SKM-1 (cell line): ENCODE measurements around the gene LHX3.
"Not testable (repeated sequence)": the region's sequence is repeated elsewhere in the genome, so short reads cannot be mapped to it uniquely, and the experiment has no call there.

Source experiments
- DNase-seq: peaks from one replicate; lab custom pipeline; 2025; ENCODE audit not compliant: unreplicated experiment; lab: John Stamatoyannopoulos, UW

The LHX3 gene

DNA sequence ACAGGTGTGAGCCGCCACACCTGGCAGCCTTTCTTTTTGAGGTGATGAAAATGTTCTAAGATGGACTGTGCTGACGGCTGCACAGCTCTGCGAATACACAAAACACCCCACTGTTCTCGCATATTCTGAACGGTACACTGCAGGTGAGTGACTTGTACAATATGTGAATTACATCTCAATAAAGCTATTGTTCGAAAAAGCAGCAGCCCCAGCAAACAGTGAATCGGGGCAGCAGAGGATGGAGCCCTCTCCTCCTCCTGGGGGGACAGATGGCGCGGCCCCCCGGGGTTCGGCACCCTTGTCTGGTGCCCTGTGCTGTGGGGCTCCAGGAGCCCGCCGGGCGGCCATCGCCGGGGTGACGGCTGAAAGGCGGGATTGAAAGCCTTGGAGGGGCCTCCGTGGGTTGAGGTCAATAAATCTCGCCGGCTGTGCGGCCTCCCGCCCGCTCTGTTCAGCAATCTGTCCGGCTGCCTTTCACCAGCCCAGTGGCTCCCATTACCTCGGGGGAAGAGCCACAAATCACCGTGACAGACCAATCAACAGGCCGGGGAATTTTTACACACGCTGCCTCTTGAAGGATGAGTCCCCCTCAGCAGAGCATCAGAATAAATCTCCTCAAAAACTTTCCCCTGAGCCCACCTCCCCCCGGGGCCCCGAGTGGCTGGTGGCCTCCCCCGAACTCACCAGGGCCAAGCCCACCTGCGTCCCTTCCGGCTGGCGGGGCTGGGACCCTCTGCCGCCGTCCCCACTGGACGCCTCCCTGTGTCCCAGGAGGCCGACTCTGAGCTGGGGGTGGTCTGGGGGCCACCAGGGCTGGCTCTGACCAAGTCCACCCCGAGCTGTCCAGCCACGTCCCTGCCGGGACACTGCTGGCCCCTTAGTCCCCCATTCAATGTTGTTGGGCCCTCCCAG is 48.5 kb downstream of the LHX3 start:
- no peak for DNase-seq

DNA sequence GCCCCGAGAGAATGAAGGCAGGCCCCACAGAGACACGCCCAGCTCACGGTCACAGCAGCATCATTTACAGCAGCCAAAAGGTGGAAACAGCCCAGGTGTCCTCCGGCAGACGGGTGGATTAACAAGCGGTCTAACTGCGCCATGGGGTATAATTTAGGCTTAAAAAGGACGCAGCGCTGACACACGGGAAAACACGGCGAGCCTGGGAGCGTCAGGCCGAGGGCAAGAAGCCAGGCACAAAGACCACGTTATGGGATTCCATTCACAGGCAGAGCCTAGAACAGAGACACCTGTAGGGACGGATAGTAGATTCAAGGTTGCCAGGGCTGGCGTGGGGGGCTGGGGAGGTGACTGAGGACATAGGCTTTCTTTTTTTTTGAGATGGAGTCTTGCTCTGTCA is 49.4 kb downstream of the LHX3 start:
- no peak for DNase-seq

DNA sequence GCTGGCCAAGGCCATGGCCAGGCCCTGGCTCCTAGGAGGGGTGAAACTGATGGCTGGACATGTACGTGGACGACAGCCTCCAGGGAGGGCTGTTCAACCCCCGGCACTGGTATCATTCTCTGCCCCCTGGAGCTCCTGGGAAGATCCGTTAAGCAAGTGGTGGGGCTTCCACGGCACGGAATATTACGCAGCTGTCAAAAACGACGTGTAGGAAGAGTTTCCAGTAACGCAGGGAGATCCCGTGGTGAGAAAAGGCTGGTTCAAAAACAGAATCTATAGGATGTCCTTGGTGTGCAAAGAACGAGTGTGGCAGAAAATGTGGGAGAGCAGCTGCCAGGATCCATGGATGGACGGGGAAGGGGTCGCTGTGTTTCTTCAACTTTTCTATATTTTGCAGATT is 50.0 kb downstream of the LHX3 start:
- DNase-seq, result no peak

DNA sequence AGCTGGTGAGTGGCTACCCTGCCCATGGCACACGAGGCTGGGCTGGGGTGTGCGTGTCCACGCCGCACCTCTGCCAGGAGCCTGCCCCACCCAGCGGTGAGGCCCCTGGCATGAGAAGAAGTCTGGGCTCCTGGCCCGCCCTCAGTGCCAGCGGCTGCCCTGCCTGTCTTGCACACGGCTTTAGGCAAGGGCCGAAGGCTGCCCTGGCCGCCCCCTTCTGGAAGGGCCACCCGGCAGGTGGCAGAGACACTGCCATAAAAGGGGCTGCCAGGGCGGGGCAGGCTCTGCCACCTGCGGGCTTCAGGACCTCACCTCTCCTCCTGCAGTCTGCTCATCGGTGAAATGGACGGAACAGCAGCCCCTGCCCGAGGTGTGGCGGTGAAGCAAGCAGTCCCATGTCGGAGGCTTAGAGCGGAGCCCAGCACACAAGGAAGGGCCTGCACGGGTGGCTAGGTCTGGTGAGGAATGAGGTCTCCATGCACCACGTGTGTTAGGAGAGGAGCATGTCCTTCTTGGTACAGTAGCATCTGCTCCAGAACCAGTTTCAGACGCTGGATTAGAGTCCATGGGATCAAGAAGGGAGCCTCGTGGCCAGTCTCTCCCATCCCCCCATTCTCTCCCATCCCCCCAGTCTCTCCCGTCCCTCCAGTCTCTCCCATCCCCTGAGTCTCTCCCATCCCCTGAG is 51.4 kb downstream of the LHX3 start:
- DNase-seq, result no peak

DNA sequence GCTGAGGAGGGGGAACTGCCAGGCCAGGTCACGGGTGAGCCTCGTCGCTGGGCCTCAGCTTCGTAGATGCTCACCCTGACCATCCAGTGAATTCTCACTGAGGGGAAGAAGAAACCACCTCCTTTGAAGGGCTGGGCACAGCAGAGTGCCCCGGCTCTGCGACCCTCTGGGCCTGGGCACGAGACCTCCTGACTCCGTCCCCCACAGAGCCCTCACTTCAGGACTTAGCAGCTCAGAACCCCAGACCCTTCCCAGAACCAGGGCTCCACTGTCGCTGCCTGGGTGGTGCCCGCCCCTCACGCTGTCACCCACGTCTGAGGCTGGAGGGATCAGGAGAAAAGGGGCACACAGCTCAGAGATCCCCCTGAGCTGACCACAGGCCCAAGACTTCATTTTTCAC is 52.0 kb downstream of the LHX3 start:
- DNase-seq, result no peak

DNA sequence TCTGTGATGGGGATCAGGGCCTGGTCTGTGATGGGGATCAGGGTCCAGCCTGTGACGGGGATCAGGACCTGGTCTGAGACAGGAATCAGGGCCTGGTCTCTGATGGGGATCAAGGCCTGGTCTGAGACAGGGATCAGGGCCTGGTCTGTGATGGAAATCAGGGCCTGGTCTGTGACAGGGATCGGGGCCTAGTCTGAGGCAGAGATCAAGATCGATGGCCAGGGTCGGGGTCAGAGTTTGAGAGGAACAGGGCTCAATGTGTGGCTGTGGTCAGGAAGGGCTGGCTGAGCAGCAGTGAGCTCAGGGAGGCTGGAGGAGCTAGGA is 52.4 kb downstream of the LHX3 start:
- no peak for DNase-seq

DNA sequence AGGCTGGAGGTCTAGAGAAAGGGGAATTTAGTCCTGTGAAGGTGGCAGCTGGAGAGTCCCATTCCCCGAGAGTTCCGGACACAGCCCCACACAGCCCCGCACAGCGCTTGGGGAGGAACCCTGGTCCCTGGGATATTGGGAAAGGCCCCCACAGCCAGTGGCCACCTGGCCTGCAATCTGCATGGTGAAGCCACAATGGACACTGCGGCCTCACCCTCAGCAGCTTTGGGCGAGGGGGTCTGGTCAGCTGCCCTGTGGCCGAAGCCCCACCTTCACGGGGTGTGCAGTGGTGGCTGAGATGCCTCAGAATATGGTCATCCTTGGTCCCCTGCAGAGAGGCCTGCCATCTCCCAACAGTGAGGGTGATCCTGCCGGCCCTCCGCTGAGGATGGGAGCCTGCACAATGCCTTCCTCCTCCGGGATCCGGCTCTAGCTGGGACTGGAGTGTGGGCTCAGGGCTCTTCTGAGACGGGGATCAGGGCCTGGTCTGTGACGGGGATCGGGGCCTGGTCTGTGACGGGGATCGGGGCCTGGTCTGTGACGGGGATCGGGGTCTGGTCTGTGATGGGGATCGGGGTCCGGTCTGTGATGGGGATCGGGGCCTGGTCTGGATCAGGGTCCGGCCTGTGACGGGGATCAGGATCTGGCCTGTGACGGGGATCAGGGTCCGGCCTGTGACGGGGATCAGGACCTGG is 52.9 kb downstream of the LHX3 start:
- DNase-seq, result no peak

DNA sequence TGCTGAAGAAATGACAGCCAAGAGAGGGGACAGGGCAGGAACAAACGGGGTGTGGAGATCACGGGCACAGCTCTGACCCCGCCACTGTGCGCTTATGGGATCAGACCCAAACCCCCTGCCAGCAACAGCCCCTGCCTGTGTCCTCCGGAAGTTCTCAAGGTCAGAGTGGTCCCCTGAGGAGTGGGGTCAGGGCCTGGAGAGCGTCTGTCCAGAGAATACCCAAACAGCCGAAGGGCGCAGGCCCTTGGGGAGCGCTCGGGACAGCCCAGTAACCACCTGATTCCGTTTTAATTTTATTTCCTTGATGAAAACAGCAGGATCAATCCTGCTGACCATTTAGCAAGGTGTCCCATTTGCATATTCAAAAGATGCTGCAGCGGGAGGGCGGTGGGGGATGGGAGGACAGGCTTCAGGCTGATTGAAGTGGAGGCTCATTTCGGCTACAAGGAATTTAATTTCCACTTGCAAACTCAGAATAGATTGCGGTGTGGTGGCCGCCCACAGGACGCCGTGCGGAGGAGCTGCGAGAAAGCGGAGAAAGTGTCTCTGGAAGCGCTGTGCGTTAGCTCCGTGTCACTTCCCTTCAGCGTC is 53.6 kb downstream of the LHX3 start:
- no peak for DNase-seq

DNA sequence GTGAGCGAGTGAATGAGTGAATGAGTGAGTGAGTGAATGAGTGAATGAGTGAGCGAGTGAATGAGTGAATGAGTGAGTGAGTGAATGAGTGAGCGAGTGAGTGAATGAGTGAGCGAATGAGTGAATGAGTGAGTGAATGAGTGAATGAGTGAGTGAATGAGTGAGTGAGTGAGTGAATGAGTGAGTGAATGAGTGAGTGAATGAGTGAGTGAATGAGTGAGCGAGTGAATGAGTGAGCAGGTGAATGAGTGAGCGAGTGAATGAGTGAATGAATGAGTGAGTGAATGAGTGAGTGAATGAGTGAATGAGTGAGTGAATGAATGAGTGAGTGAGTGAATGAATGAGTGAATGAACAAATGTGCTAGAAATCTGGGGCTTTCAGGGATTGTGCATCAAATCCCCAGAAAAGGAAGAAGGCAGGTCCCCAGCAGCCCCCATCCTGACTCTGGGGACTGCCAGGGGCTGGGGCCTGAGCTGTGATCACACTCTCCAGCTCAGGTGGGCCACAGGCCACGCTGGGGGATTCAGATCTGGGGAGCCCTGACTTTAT is 54.2 kb downstream of the LHX3 start:
- not testable (repeated sequence) for DNase-seq

GRCh38 chr9:136149853-136150252 is 55.1 kb downstream of the LHX3 start:
- DNase-seq, result no peak

DNA sequence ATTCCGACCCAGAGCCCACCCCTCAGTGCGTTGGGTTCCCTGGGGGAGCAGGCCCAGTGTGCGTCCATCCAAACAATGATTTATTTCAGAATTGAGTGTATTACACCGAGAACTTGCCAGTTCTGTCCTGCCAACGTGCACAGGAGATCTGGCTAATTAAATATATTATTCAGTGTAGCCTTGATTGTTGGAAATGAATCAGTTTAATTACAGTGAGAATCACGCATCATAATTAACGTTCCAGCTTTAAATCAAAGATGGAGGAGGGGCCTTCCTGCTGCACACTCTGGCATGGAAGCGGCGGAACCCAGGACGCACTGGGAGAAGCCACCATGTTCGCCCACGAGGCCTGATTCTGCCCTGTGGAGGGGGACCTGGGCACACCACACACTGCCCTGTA is 55.6 kb downstream of the LHX3 start:
- no peak for DNase-seq

GRCh38 chr9:136148766-136149165 is 56.2 kb downstream of the LHX3 start:
- no peak for DNase-seq

- DNase-seq, result no peak
These were observed 56.8 kb downstream of the LHX3 start for GRCh38 chr9:136147890-136148714.

- DNase-seq, result no peak
These were observed 57.7 kb downstream of the LHX3 start for GRCh38 chr9:136147038-136147889.
